ENCODE measurements around the gene NECTIN3. TPM values are rescaled to one million over a fixed set of nuclear protein-coding genes. Genes with fewer than 3 reads are reported as not detected.

Gene NECTIN3
- total RNA-seq, 2 donors from 2014 or later: 25.3 to 63.8 TPM

DNA sequence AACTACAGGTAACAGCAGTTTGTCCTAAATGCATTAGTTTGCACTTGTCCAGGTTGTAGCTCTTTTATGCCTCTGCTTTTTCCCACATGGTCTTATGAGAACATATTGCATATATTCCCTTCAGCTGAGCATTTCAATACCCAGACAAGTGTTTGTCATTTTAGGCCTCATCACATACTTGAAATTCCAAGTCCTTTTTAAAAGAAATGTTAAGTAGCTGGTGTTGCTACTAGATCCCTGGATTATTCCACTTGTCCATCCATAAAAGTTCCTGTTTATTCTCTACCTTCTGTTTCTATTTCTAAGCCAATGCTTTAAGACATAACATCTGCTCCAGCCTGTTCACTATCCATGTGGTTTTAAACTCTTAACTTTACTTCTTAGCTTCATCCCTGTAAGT is 128.4 kb downstream of the NECTIN3 start:
- no peak overlapping the region for H3K27ac ChIP-seq
- H3K36me3 ChIP-seq: no peaks in the 10 kb centered on the region
- no peaks in the 10 kb centered on the region for H3K4me1 ChIP-seq (replicated peaks)
- no peak overlapping the region for H3K4me3 ChIP-seq
- TF ChIP-seq POLR2A (IDR thresholded peaks at IDR 0.05) (no peak), POLR2AphosphoS5 (IDR thresholded peaks at IDR 0.05) (no peak)
- TF ChIP-seq, protein P1, sequence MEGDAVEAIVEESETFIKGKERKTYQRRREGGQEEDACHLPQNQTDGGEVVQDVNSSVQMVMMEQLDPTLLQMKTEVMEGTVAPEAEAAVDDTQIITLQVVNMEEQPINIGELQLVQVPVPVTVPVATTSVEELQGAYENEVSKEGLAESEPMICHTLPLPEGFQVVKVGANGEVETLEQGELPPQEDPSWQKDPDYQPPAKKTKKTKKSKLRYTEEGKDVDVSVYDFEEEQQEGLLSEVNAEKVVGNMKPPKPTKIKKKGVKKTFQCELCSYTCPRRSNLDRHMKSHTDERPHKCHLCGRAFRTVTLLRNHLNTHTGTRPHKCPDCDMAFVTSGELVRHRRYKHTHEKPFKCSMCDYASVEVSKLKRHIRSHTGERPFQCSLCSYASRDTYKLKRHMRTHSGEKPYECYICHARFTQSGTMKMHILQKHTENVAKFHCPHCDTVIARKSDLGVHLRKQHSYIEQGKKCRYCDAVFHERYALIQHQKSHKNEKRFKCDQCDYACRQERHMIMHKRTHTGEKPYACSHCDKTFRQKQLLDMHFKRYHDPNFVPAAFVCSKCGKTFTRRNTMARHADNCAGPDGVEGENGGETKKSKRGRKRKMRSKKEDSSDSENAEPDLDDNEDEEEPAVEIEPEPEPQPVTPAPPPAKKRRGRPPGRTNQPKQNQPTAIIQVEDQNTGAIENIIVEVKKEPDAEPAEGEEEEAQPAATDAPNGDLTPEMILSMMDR (IDR thresholded peaks at IDR 0.05): no peak
- intact Hi-C loops (cut with DNase I): no loop called here
- DNase-seq (ENCODE audit: low spot score): no peak
- H3K27me3 ChIP-seq (replicated peaks; ENCODE audit: insufficient read depth): no peaks in the 10 kb centered on the region
- H3K9me3 ChIP-seq: no peaks in the 10 kb centered on the region

DNA sequence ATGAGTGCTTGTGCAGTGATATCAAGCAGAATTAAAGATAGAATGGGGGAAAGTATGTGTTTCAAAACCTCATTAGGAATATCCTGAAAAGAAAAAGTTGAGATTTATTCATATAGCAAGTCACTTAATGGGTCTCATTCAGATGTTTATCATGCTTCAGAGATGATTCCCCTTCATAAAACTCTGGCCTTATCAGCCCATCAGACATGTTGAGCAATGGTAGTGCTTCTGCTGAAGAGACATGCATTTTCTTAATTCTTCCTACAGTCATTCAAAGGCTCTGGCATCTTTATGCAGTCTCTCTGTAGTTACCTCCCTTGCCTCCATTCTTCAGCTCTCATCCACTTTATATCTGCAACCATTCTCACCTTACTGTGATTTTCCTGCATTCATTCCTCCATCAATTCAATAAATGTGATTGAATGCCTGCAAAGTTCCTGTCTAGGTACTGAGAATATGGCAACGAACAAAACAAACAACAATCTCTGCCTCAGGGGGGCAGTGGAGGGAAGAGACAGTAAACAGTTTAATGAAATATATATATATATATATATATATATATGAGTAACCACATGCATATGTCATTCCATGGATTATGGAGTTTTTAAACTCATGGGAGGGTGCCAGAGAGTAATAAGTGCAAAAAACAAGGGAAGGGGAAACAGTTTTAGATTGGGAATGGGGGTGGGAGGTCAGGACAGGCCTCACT is 138.5 kb downstream of the NECTIN3 start:
- Histone ChIP-seq H3K27ac (no peak overlapping the region), H3K9me3 (no peaks in the 10 kb centered on the region), H3K4me3 (no peak overlapping the region), H3K4me1 (replicated peaks) (no peaks in the 10 kb centered on the region), H3K36me3 (no peaks in the 10 kb centered on the region), H3K27me3 (replicated peaks; ENCODE audit: insufficient read depth) (no peaks in the 10 kb centered on the region)
- no peak for DNase-seq (ENCODE audit: low spot score)
- TF ChIP-seq POLR2A (IDR thresholded peaks at IDR 0.05) (no peak), POLR2AphosphoS5 (IDR thresholded peaks at IDR 0.05) (no peak)
- TF ChIP-seq, protein P1 (IDR thresholded peaks at IDR 0.05): no peak
- WGBS: 58% methylated on average over 1 of the region's 1 CpG
- intact Hi-C loops (cut with DNase I): no loop called here

DNA sequence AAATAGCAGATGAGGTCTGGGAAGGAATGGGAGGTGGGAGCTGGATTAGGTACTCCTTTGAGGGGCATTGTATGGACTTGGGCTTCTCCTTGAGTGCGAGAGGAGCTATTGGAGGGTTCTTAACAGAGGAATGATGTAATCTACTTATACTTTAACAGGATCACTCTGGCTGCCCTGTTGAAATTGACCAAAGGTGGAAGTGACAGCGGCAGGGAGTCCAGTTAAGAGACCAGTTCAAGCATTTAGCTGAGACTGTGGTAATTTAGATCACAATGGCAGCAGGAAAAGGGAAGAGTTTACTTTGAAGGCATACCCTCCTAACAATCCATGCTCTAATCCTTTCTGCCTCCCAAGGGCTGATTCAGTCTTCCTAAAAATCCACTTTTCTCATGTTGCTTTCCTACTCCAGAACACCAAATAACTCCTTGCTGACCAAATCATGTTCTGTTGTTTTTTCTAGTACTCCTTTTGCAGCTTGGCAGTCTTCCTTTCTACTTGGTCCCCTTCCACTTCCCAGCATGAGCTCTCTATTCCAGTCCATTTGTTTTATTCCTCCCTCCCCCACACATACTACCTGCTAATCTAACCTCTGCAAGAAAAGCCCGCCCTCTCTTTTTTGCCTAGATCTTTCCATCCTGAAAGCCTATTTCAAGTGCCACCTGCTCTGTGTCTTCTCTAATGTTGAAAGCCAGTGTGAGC is 139.4 kb downstream of the NECTIN3 start:
- Histone ChIP-seq H3K36me3 (no peaks in the 10 kb centered on the region), H3K4me3 (no peak overlapping the region)
- no peak for TF ChIP-seq POLR2AphosphoS5 (IDR thresholded peaks at IDR 0.05)
- TF ChIP-seq POLR2A (IDR thresholded peaks at IDR 0.05): no peak
- TF ChIP-seq, protein P1 (IDR thresholded peaks at IDR 0.05): no peak

DNA sequence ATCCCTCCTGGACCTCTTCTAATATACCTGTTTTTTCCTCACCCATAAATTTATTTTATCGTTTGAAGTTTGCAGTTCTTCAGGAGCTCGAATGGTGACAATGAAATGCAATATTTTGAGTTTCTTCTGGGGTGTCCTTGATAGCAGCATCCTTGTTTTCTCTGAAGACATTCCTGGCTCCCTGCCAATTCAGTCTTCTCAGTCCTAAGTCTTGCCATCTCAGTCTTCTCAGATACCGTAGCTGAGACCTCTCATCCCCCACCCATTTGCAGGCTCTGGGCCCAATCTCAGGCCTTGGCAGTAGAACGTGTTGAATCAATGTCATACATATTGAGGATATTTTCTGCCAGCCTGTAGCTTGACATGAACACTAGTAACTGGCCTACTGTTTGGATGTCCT is 140.9 kb downstream of the NECTIN3 start:
- DNase-seq (ENCODE audit: low spot score): no peak

More for the DNA sequence above, 139.4 kb downstream of the NECTIN3 start:
- 97% methylated on average over 3 of the region's 3 CpGs for WGBS
- no peak for DNase-seq (ENCODE audit: low spot score)
- no peaks in the 10 kb centered on the region for H3K4me1 ChIP-seq (replicated peaks)
- H3K9me3 ChIP-seq: no peaks in the 10 kb centered on the region
- no peak overlapping the region for H3K27ac ChIP-seq
- no peaks in the 10 kb centered on the region for H3K27me3 ChIP-seq (replicated peaks; ENCODE audit: insufficient read depth)
- intact Hi-C loops (cut with DNase I): no loop called here

More for the DNA sequence above, 140.9 kb downstream of the NECTIN3 start:
- no peak overlapping the region for H3K4me3 ChIP-seq
- no peaks in the 10 kb centered on the region for H3K4me1 ChIP-seq (replicated peaks)
- H3K27me3 ChIP-seq (replicated peaks; ENCODE audit: insufficient read depth): no peaks in the 10 kb centered on the region
- no peak overlapping the region for H3K27ac ChIP-seq
- H3K36me3 ChIP-seq: no peaks in the 10 kb centered on the region
- intact Hi-C loops (cut with DNase I): no loop called here
- H3K9me3 ChIP-seq: no peaks in the 10 kb centered on the region
- TF ChIP-seq POLR2A (IDR thresholded peaks at IDR 0.05): no peak
- no peak for TF ChIP-seq POLR2AphosphoS5 (IDR thresholded peaks at IDR 0.05)
- TF ChIP-seq, protein P1 (IDR thresholded peaks at IDR 0.05): no peak
- 86% methylated on average over 4 of the region's 4 CpGs for WGBS

Measured in prostate gland (tissue), 2 donors.